ENCODE measurements around the gene SELE. TPM values are rescaled to one million over a fixed set of nuclear protein-coding genes. Genes with fewer than 3 reads are reported as not detected.

Gene SELE
- total and polyA plus RNA-seq, 2 experiments from 2014 or later, result not detected

- Histone ChIP-seq H3K36me3 (ENCODE audit: low read depth) (no peaks in the 10 kb centered on the region), H3K4me3 (no peak overlapping the region), H3K27ac (no peak overlapping the region), H3K9ac (no peak overlapping the region), H2AFZ (no peak overlapping the region), H3K79me2 (ENCODE audit: insufficient read depth) (no peaks in the 10 kb centered on the region), H4K20me1 (ENCODE audit: insufficient read depth) (no peaks in the 10 kb centered on the region), H3K4me1 (ENCODE audit: insufficient read depth) (peaks cover 10% of the 10 kb centered on the region), H3K4me2 (ENCODE audit: unreplicated experiment) (no peak overlapping the region), H3F3A (ENCODE audit: insufficient read depth) (no peaks in the 10 kb centered on the region), H3K27me3 (replicated peaks; ENCODE audit: insufficient read depth) (peaks cover 29% of the 10 kb centered on the region), H3K9me3 (ENCODE audit: low read depth) (no peaks in the 10 kb centered on the region), H3K9me2 (ENCODE audit: insufficient read depth) (no peaks in the 10 kb centered on the region)
- in situ Hi-C loops (cut with MboI), result no loop called here
- WGBS, 2 experiments (ENCODE audit: low coverage in 1 of 2, low lambda C conversion rate in 2 of 2, missing lambda C conversion rate in 2 of 2), result 43 to 49% methylated on average over 5 of the region's 5 CpGs
- TF ChIP-seq EZH2 (IDR thresholded peaks at IDR 0.05; ENCODE audit: insufficient read depth, poor library complexity, severe bottlenecking) (no peak), EZH2phosphoT487 (IDR thresholded peaks at IDR 0.05; ENCODE audit: insufficient read depth, low read depth) (no peak)
- DNase-seq, result peak; percentile 19
These were observed 11.4 kb upstream of the SELE start for GRCh38 chr1:169745015-169745861.

GRCh38 chr1:169741666-169742394 lies 8.0 kb upstream of the SELE start:
- in situ Hi-C loops (cut with MboI), result no loop called here
- WGBS, 2 experiments (ENCODE audit: low coverage in 1 of 2, low lambda C conversion rate in 2 of 2, missing lambda C conversion rate in 2 of 2), result 33 to 38% methylated on average over 6 of the region's 6 CpGs
- DNase-seq, result peak; percentile 66
- no peaks in the 10 kb centered on the region for H3K9me2 ChIP-seq (ENCODE audit: insufficient read depth)
- peaks cover 10% of the 10 kb centered on the region for H3K4me1 ChIP-seq (ENCODE audit: insufficient read depth)
- no peak overlapping the region for H3K27ac ChIP-seq
- H3K27me3 ChIP-seq (replicated peaks; ENCODE audit: insufficient read depth), result peaks cover 39% of the 10 kb centered on the region
- H4K20me1 ChIP-seq (ENCODE audit: insufficient read depth), result no peaks in the 10 kb centered on the region
- H2AFZ ChIP-seq, result no peak overlapping the region
- TF ChIP-seq EZH2 (IDR thresholded peaks at IDR 0.05; ENCODE audit: insufficient read depth, poor library complexity, severe bottlenecking) (no peak), EZH2phosphoT487 (IDR thresholded peaks at IDR 0.05; ENCODE audit: insufficient read depth, low read depth) (no peak)
- no peaks in the 10 kb centered on the region for H3F3A ChIP-seq (ENCODE audit: insufficient read depth)
- no peaks in the 10 kb centered on the region for H3K9me3 ChIP-seq (ENCODE audit: low read depth)
- H3K4me2 ChIP-seq (ENCODE audit: unreplicated experiment), result peak overlapping the region; percentile 12
- H3K4me3 ChIP-seq, result no peak overlapping the region
- H3K9ac ChIP-seq, result no peak overlapping the region
- no peaks in the 10 kb centered on the region for H3K79me2 ChIP-seq (ENCODE audit: insufficient read depth)
- no peaks in the 10 kb centered on the region for H3K36me3 ChIP-seq (ENCODE audit: low read depth)

GRCh38 chr1:169739980-169740379 lies 6.1 kb upstream of the SELE start:
- 53 to 55% methylated on average over 5 of the region's 5 CpGs for WGBS, 2 experiments (ENCODE audit: low coverage in 1 of 2, low lambda C conversion rate in 2 of 2, missing lambda C conversion rate in 2 of 2)
- no peaks in the 10 kb centered on the region for H3K9me2 ChIP-seq (ENCODE audit: insufficient read depth)
- H3K36me3 ChIP-seq (ENCODE audit: low read depth), result no peaks in the 10 kb centered on the region
- H3F3A ChIP-seq (ENCODE audit: insufficient read depth), result no peaks in the 10 kb centered on the region
- H3K4me3 ChIP-seq, result no peak overlapping the region
- no peaks in the 10 kb centered on the region for H4K20me1 ChIP-seq (ENCODE audit: insufficient read depth)
- H3K9me3 ChIP-seq (ENCODE audit: low read depth), result no peaks in the 10 kb centered on the region
- TF ChIP-seq EZH2phosphoT487 (IDR thresholded peaks at IDR 0.05; ENCODE audit: insufficient read depth, low read depth) (no peak), EZH2 (IDR thresholded peaks at IDR 0.05; ENCODE audit: insufficient read depth, poor library complexity, severe bottlenecking) (no peak)
- no peak for DNase-seq
- H3K27me3 ChIP-seq (replicated peaks; ENCODE audit: insufficient read depth), result peaks cover 57% of the 10 kb centered on the region
- no peak overlapping the region for H3K27ac ChIP-seq
- no peak overlapping the region for H3K9ac ChIP-seq
- no peak overlapping the region for H2AFZ ChIP-seq
- in situ Hi-C loops (cut with MboI), result no loop called here
- no peaks in the 10 kb centered on the region for H3K79me2 ChIP-seq (ENCODE audit: insufficient read depth)
- no peak overlapping the region for H3K4me2 ChIP-seq (ENCODE audit: unreplicated experiment)
- peaks cover 10% of the 10 kb centered on the region for H3K4me1 ChIP-seq (ENCODE audit: insufficient read depth)

GRCh38 chr1:169731446-169731845 lies 2.4 kb downstream of the SELE start:
- Histone ChIP-seq H3K9me3 (ENCODE audit: low read depth) (no peaks in the 10 kb centered on the region), H3K27ac (no peak overlapping the region), H3K79me2 (ENCODE audit: insufficient read depth) (no peaks in the 10 kb centered on the region), H3K9ac (no peak overlapping the region), H2AFZ (no peak overlapping the region), H4K20me1 (ENCODE audit: insufficient read depth) (no peaks in the 10 kb centered on the region), H3K4me3 (no peak overlapping the region), H3K4me2 (ENCODE audit: unreplicated experiment) (no peak overlapping the region), H3K9me2 (ENCODE audit: insufficient read depth) (no peaks in the 10 kb centered on the region), H3K27me3 (replicated peaks; ENCODE audit: insufficient read depth) (peaks cover 53% of the 10 kb centered on the region), H3K36me3 (ENCODE audit: low read depth) (no peaks in the 10 kb centered on the region), H3K4me1 (ENCODE audit: insufficient read depth) (no peaks in the 10 kb centered on the region), H3F3A (ENCODE audit: insufficient read depth) (no peaks in the 10 kb centered on the region)
- 26 to 27% methylated on average over 4 of the region's 4 CpGs for WGBS, 2 experiments (ENCODE audit: low coverage in 1 of 2, low lambda C conversion rate in 2 of 2, missing lambda C conversion rate in 2 of 2)
- TF ChIP-seq EZH2phosphoT487 (IDR thresholded peaks at IDR 0.05; ENCODE audit: insufficient read depth, low read depth), result no peak
- no peak for TF ChIP-seq EZH2 (IDR thresholded peaks at IDR 0.05; ENCODE audit: insufficient read depth, poor library complexity, severe bottlenecking)
- DNase-seq, result no peak
- in situ Hi-C loops (cut with MboI), result no loop called here
